Tibial nerve (tissue), 4 donors: Measurements from ENCODE around the gene BRIX1. TPM values are rescaled to one million over a fixed set of nuclear protein-coding genes. Genes with fewer than 3 reads are reported as not detected.

Experiments used
- DNase-seq, 2 donors: peaks; one replicate each; pipeline ENCODE4 v3.0.0-alpha.2; 2019; ENCODE audit warnings: low spot score in 2 of 2
- H3K27ac ChIP-seq, 4 donors: fragments of 200-600 bp; sonication (generic) in 3 of 4; one replicate each; pipeline ENCODE4 v1.5.1; 2017 to 2019; ENCODE audit warnings: mild to moderate bottlenecking in 1 of 4
- H3K27me3 ChIP-seq, 2 donors: fragments of 200-600 bp; sonication (generic) in 1 of 2; one replicate each; pipeline versions ENCODE4 v1.5.1 to v1.6.0; 2017 to 2019
- H3K36me3 ChIP-seq, 3 donors: fragments of 200-600 bp; sonication (generic); one replicate each; pipeline ENCODE4 v1.5.1; 2018 to 2019
- H3K4me1 ChIP-seq, 4 donors: fragments of 200-600 bp; sonication (generic) in 3 of 4; one replicate each; pipeline ENCODE4 v1.5.1; 2017 to 2019
- H3K4me3 ChIP-seq, 4 donors: fragments of 200-600 bp; sonication (generic) in 3 of 4; one replicate each; pipeline ENCODE4 v1.5.1; 2017 to 2019; ENCODE audit warnings: mild to moderate bottlenecking in 1 of 4, moderate library complexity in 1 of 4
- H3K9me3 ChIP-seq, 4 donors: fragments of 200-600 bp; sonication (generic) in 3 of 4; one replicate each; pipeline ENCODE4 v1.5.1; 2017 to 2019
- EP300 ChIP-seq, 2 donors: sonication (generic); formaldehyde crosslinking; IDR thresholded peaks; one replicate each; pipeline ENCODE4 v1.6.1; 2017; ENCODE audit warnings: antibody characterized with exemption in 2 of 2, mild to moderate bottlenecking in 1 of 2
- POLR2A ChIP-seq, 2 donors: fragments of 450-650 bp; IDR thresholded peaks; one replicate each; pipeline ENCODE4 v1.6.1; 2017; ENCODE audit warnings: antibody characterized with exemption in 2 of 2, mild to moderate bottlenecking in 2 of 2, moderate library complexity in 2 of 2
- WGBS, 2 donors: methylation state at CpG; one replicate each; pipeline ENCODE4 v1.1.5; 2018; 5-methylcytosine and 5-hydroxymethylcytosine counted together
- total RNA-seq, 4 donors: library from RNA; depleted of rRNA; stranded (reverse); fragments of >200 nt; gene quantifications; one replicate each; pipeline ENCODE4 v1.1.0, GENCODE V29; 2016
- TF ChIP-seq, protein P1 (sequence below), 5 experiments: fragments of 200-600 bp in 3 of 5; fragments of 450-650 bp in 2 of 5; sonication (generic) in 3 of 5; IDR thresholded peaks; one replicate each; pipeline ENCODE4 v1.5.1; 2016 to 2019; ENCODE audit warnings: antibody characterized with exemption in 5 of 5, mild to moderate bottlenecking in 3 of 5, moderate library complexity in 2 of 5

The BRIX1 gene
- total RNA-seq, 4 donors from 2014 or later = 15.7 to 33.7 (median 22.5) TPM

DNA sequence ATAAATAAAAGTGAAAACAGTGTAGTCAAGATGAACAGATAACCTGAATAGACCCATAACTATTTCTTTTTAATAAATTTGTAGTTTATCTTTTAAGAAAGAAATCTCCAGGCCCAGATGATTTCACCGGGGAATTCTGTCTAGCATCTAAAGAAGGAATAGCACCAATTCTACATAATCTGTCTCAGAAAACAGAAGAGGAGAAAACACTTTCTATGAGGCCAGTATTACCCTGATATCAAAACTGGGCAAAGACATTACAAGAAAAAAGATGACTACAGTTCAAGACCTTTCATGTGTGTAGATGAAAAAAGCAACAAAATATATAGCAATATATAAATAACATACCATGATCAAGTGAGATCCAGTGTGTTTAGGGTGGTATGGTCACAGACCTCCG lies 45.1 kb upstream of the BRIX1 start:
- no peak overlapping the region for H3K27ac ChIP-seq
- H3K4me1 ChIP-seq = peaks cover 0 to 15% (median 0%) of the 10 kb centered on the region in 4 donors
- no peak overlapping the region for H3K4me3 ChIP-seq
- DNase-seq = no peak
- H3K9me3 ChIP-seq = no peaks in the 10 kb centered on the region
- TF ChIP-seq, protein P1, sequence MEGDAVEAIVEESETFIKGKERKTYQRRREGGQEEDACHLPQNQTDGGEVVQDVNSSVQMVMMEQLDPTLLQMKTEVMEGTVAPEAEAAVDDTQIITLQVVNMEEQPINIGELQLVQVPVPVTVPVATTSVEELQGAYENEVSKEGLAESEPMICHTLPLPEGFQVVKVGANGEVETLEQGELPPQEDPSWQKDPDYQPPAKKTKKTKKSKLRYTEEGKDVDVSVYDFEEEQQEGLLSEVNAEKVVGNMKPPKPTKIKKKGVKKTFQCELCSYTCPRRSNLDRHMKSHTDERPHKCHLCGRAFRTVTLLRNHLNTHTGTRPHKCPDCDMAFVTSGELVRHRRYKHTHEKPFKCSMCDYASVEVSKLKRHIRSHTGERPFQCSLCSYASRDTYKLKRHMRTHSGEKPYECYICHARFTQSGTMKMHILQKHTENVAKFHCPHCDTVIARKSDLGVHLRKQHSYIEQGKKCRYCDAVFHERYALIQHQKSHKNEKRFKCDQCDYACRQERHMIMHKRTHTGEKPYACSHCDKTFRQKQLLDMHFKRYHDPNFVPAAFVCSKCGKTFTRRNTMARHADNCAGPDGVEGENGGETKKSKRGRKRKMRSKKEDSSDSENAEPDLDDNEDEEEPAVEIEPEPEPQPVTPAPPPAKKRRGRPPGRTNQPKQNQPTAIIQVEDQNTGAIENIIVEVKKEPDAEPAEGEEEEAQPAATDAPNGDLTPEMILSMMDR (IDR thresholded peaks at IDR 0.05) = no peak
- TF ChIP-seq EP300 (IDR thresholded peaks at IDR 0.05) = no peak
- TF ChIP-seq POLR2A (IDR thresholded peaks at IDR 0.05) = no peak
- H3K36me3 ChIP-seq = no peaks in the 10 kb centered on the region
- H3K27me3 ChIP-seq = no peaks in the 10 kb centered on the region
- 96 to 97% methylated on average over 2 of the region's 2 CpGs for WGBS, 2 donors

DNA sequence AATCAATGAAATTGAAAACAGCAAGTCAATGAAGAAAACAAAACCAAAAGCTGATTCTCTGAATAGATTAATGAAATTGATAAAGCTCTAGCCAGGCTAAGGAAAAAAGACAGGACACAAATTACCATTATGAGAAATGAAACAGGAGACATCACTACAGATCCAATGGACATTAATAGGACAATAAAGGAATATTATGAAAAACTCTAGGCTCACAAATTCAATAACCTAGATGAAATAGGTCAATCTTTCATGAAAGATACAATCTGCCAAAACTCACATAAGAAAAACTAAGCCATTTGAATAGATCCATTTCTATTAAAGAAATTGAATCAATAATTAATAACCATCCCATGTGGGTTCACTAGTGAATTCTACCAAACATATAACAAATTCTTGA lies 39.2 kb upstream of the BRIX1 start:
- H3K27me3 ChIP-seq = no peaks in the 10 kb centered on the region
- H3K36me3 ChIP-seq = no peaks in the 10 kb centered on the region
- H3K4me3 ChIP-seq = no peak overlapping the region
- no peak overlapping the region for H3K27ac ChIP-seq
- no peak for DNase-seq
- H3K4me1 ChIP-seq = no peaks in the 10 kb centered on the region
- peaks cover 0 to 15% (median 0%) of the 10 kb centered on the region in 4 donors for H3K9me3 ChIP-seq
- TF ChIP-seq, protein P1 (IDR thresholded peaks at IDR 0.05) = no peak
- no peak for TF ChIP-seq POLR2A (IDR thresholded peaks at IDR 0.05)
- no peak for TF ChIP-seq EP300 (IDR thresholded peaks at IDR 0.05)

DNA sequence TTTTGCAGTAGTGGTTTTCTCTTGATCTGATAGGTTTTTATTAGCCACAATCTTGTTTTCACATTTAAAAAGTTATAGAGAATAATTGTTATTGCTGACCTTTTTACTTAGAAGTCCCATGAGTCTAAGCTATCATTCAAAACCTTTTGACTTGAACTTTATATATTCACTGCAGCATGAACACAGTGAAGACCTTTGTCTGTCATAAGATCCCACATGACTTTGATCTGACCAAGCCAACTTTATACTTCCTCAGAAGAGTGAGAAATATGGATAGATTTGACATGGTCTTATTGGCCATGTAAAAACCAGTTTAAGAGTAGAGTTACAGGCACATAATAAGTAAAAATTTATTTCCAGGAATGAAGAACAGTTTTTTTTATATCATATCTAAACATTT lies 34.3 kb upstream of the BRIX1 start:
- no peak overlapping the region for H3K27ac ChIP-seq
- H3K9me3 ChIP-seq = peaks cover 0 to 10% (median 0%) of the 10 kb centered on the region in 4 donors
- TF ChIP-seq, protein P1 (IDR thresholded peaks at IDR 0.05) = no peak
- TF ChIP-seq EP300 (IDR thresholded peaks at IDR 0.05) (no peak), POLR2A (IDR thresholded peaks at IDR 0.05) (no peak)
- H3K4me1 ChIP-seq = no peaks in the 10 kb centered on the region
- DNase-seq = no peak
- no peaks in the 10 kb centered on the region for H3K27me3 ChIP-seq
- H3K4me3 ChIP-seq = no peak overlapping the region
- H3K36me3 ChIP-seq = no peaks in the 10 kb centered on the region

DNA sequence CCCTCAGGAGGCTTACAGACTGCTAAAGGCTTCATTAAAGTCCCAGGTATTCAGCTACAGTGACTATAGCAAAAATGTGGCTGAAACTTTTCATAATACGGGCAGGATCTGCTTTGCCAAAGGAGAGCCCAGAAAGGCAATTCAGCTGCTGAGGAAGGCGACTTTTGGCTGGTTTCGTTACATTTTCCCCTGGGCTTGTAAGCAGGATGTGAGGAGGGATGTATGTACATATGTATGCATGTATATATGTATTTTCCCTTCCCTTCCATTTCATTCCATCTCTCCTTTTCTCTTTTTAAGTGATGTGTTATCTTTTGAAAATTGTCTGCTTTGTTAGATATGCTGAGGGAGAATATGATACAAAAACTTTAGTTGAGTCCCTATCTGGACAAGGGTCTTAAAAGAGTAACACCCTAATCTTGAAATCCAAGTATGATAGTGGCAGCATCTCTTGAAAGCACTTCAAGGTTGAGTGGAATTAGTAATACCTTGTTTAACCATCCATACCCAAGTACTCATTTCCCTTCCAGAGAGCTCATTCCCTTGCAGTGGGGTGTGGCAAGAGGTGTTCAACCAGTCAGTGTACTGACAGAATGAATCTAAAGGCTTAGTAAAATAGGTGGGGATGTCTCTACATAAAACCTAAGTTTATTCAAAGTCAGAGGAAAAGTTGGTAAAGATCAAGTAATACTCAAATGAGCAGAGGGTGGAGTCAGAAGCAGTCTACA lies 29.0 kb upstream of the BRIX1 start:
- Histone ChIP-seq H3K36me3 (no peaks in the 10 kb centered on the region), H3K27ac (no peak overlapping the region), H3K4me1 (peaks cover 0 to 2% (median 0%) of the 10 kb centered on the region in 4 donors), H3K27me3 (no peaks in the 10 kb centered on the region), H3K9me3 (no peaks in the 10 kb centered on the region), H3K4me3 (no peak overlapping the region)
- TF ChIP-seq, protein P1 (IDR thresholded peaks at IDR 0.05) = no peak
- TF ChIP-seq POLR2A (IDR thresholded peaks at IDR 0.05) = no peak
- no peak for TF ChIP-seq EP300 (IDR thresholded peaks at IDR 0.05)
- DNase-seq = no peak
- WGBS, 2 donors = 86 to 90% methylated on average over 3 of the region's 3 CpGs

DNA sequence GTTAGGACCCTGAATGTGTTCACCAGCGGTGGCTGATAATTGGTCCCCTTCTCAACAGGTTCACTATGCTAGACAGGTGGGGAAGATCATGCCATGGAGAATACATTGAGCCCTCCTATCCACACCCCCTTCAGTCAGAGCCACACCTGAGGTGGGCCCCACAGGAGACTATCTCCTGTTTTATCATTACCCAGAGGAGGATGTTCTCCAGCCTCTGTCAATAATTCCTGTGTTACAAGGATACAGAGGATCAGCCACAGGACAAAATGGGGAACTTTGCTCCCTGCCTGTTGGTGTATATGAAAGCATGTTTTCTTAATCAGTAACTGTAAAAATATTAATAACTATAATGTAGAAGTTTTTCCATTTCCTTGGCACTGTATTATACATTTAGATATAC lies 26.1 kb upstream of the BRIX1 start:
- Histone ChIP-seq H3K27ac (no peak overlapping the region), H3K4me1 (peaks cover 0 to 6% (median 0%) of the 10 kb centered on the region in 4 donors), H3K9me3 (no peaks in the 10 kb centered on the region), H3K27me3 (no peaks in the 10 kb centered on the region), H3K36me3 (no peaks in the 10 kb centered on the region), H3K4me3 (no peak overlapping the region)
- TF ChIP-seq, protein P1 (IDR thresholded peaks at IDR 0.05) = no peak
- TF ChIP-seq EP300 (IDR thresholded peaks at IDR 0.05) (no peak), POLR2A (IDR thresholded peaks at IDR 0.05) (no peak)
- WGBS, 2 donors = 93 to 100% methylated on average over 1 of the region's 1 CpG
- no peak for DNase-seq
